Dendritic cell treated with granulocyte-macrophage colony-stimulating factor and Interleukin-4, amounts not matched to agents 40 ng/mL and 50 ng/mL, for 4 days (primary cell): ENCODE data around the gene PIP5K1B.

Experiments used
- H3K27ac Mint-ChIP-seq: one replicate; pipeline ENCODE4 v1.8.0; 2022; ENCODE audit warnings: mild to moderate bottlenecking, mixed read lengths
- H3K27me3 Mint-ChIP-seq: one replicate; pipeline ENCODE4 v1.8.0; 2022; ENCODE audit warnings: mild to moderate bottlenecking, mixed read lengths
- H3K36me3 Mint-ChIP-seq: one replicate; pipeline ENCODE4 v1.8.0; 2022; ENCODE audit warnings: low read depth, mixed read lengths
- H3K4me1 Mint-ChIP-seq: one replicate; pipeline ENCODE4 v1.8.0; 2022; ENCODE audit warnings: low read depth, mixed read lengths
- H3K4me3 Mint-ChIP-seq: one replicate; pipeline ENCODE4 v1.8.0; 2022; ENCODE audit warnings: mild to moderate bottlenecking, moderate library complexity, mixed read lengths
- H3K9me3 Mint-ChIP-seq: one replicate; pipeline ENCODE4 v1.8.0; 2022; ENCODE audit warnings: mixed read lengths
- intact Hi-C: fragments of 100-400 bp; cut with micrococcal nuclease; formaldehyde crosslinking; loops from one replicate; pipeline ENCODE4 v1.15.0; 2022

The PIP5K1B gene

DNA sequence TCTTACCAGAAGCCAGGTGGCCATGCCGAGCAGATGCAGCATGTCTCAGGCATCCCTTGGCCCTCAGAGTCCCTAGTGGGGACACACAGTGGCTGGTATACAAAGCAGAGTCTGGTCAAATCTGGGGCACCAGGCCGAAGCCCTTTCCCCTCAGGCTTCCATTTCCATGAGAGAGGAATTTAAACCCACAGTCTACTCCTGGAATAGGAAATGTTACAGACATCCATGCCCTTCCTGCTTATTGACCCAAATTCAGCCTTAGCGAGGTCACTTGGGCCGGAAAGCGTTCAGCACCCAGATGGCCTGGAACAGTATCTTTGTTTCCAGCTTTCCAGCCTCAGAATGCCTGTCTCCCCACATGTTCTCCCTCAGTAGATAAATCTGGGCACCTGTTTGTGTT lies 131.7 kb downstream of the PIP5K1B start:
- intact Hi-C loops: no loop called here
- Mint-ChIP-seq H3K36me3 (no peaks in the 10 kb centered on the region), H3K9me3 (no peaks in the 10 kb centered on the region), H3K27me3 (no peaks in the 10 kb centered on the region), H3K27ac (no peak overlapping the region), H3K4me1 (peaks cover 20% of the 10 kb centered on the region), H3K4me3 (no peak overlapping the region)

GRCh38 chr9:68838245-68838644 lies 133.2 kb downstream of the PIP5K1B start:
- intact Hi-C loops: no loop called here
- no peaks in the 10 kb centered on the region for H3K9me3 Mint-ChIP-seq
- H3K4me3 Mint-ChIP-seq: no peak overlapping the region
- H3K36me3 Mint-ChIP-seq: no peaks in the 10 kb centered on the region
- H3K27me3 Mint-ChIP-seq: no peaks in the 10 kb centered on the region
- peaks cover 28% of the 10 kb centered on the region for H3K4me1 Mint-ChIP-seq
- no peak overlapping the region for H3K27ac Mint-ChIP-seq

GRCh38 chr9:68841276-68842052 lies 136.4 kb downstream of the PIP5K1B start:
- intact Hi-C loops: loop anchor here (5.0 to 10.0 kb wide), 4 partner anchors 59 to 163 kb away; partner anchors contain the start of gene PIP5K1B
- Mint-ChIP-seq H3K27ac (no peak overlapping the region), H3K27me3 (no peaks in the 10 kb centered on the region), H3K9me3 (no peaks in the 10 kb centered on the region), H3K36me3 (no peaks in the 10 kb centered on the region), H3K4me1 (peaks cover 51% of the 10 kb centered on the region), H3K4me3 (no peak overlapping the region)

DNA sequence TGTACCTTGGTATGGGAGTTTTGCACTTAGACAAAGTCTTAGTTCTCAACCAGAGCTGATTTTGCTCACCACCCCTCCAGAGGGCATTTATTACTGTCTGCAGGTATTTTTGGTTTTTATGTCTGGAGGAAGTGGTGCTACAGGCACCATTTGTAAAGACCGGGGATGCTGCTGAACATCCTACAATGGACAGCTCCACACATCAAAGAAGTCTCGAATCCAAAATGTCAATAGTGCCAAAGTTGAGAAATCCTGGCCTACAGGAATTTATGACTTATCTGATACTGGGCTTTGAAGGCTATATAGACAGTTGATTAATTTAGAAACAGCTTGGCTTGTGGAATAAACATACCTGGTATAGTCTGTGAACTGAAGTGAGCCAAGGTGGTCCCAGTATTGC lies 137.5 kb downstream of the PIP5K1B start:
- Mint-ChIP-seq H3K27ac (no peak overlapping the region), H3K4me1 (peaks cover 51% of the 10 kb centered on the region), H3K36me3 (no peaks in the 10 kb centered on the region), H3K9me3 (no peaks in the 10 kb centered on the region), H3K4me3 (no peak overlapping the region), H3K27me3 (no peaks in the 10 kb centered on the region)
- intact Hi-C loops: loop anchor here (5.0 to 10.0 kb wide), 4 partner anchors 60 to 162 kb away; partner anchors contain the start of gene PIP5K1B

DNA sequence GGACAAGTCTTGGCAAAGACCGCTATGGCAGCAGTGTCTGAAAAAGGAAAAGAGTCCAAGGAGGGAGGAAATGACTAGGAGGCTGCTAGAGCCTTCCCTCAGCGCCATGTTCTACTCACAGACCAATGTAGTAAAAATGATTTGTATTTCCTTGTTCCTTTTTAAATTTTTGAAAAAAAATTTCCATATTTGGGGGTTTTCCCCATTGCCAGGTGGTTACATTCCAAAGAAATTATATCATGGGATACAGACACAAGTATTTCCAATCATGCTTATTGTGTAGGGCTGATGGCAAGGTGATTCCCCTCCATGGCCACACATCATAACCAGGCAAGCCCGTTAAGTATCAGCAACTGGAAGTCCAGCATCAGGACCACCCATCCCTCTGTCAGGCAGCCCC lies 138.2 kb downstream of the PIP5K1B start:
- Mint-ChIP-seq H3K27me3 (no peaks in the 10 kb centered on the region), H3K36me3 (no peaks in the 10 kb centered on the region), H3K9me3 (no peaks in the 10 kb centered on the region), H3K4me1 (peaks cover 51% of the 10 kb centered on the region), H3K27ac (no peak overlapping the region), H3K4me3 (no peak overlapping the region)
- intact Hi-C loops: loop anchor here (5.0 to 10.0 kb wide), 4 partner anchors 61 to 162 kb away; partner anchors contain the start of gene PIP5K1B

- Mint-ChIP-seq H3K36me3 (no peaks in the 10 kb centered on the region), H3K27me3 (no peaks in the 10 kb centered on the region), H3K9me3 (no peaks in the 10 kb centered on the region), H3K4me1 (peaks cover 48% of the 10 kb centered on the region), H3K27ac (peak overlapping the region; percentile 86), H3K4me3 (peak overlapping the region; percentile 79)
- intact Hi-C loops: loop anchor here (5.0 to 10.0 kb wide), 4 partner anchors 62 to 161 kb away; partner anchors contain the start of gene PIP5K1B
Measured at GRCh38 chr9:68844157-68844556, 139.1 kb downstream of the PIP5K1B start.

DNA sequence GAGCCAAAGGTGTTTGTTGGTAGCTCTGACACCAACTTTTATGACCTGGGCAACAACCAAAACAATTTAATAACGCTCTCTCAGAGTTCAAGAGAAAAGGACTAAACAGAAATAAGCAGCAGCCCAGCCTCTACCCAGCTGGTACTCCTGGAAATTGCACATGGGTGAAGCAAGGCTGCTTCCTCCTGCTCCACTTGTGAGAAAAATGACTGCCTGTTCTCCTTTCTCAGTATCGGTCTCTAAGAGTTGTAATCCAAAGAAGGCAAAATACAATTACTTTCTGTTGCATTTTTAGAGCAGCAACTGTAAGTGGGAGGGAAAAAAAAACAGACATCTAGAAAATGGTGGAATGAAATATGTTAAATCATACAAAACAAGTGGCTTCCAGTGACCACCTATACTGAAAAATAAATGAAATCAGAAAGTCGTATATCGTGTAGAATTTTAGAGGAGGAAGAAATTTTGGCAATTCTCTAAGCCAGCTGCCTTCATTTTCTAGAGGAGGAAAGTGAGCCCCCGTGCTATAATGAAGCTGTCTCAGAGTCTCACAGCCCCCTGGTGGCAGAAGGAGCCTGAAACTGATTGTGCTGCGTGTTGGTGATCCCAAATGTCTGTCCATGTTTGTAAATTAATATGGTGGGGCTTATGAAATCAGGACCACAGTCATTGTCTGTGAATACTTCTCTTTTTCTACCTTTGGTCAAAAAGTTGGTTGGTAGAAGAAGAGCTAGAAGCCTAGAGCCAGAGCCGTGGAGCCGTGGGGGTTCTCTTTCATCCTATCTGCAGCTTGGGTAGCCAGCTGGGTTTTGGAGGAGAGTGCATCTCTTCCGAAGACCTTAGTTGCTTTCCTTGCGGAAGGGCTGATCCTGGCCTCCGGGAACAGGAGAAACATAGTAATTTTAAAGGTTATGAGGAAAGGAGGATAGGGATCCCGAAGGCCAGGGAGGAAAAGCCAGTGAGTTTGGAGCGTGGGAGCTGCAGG lies 139.9 kb downstream of the PIP5K1B start:
- Mint-ChIP-seq H3K36me3 (no peaks in the 10 kb centered on the region), H3K4me1 (peaks cover 45% of the 10 kb centered on the region), H3K4me3 (peak overlapping the region; percentile 79), H3K9me3 (no peaks in the 10 kb centered on the region), H3K27me3 (no peaks in the 10 kb centered on the region), H3K27ac (peak overlapping the region; percentile 86)
- intact Hi-C loops: loop anchor here (5.0 to 10.0 kb wide), 4 partner anchors 63 to 160 kb away; partner anchors contain the start of gene PIP5K1B

- Mint-ChIP-seq H3K27me3 (no peaks in the 10 kb centered on the region), H3K4me3 (no peak overlapping the region), H3K36me3 (no peaks in the 10 kb centered on the region), H3K9me3 (no peaks in the 10 kb centered on the region), H3K27ac (no peak overlapping the region), H3K4me1 (peaks cover 23% of the 10 kb centered on the region)
- intact Hi-C loops: loop anchor here (10.0 kb wide), 3 partner anchors 107 to 157 kb away; partner anchors contain the start of gene PIP5K1B
Measured at GRCh38 chr9:68847765-68848164, 142.7 kb downstream of the PIP5K1B start.

- intact Hi-C loops: no loop called here
- Mint-ChIP-seq H3K27me3 (no peaks in the 10 kb centered on the region), H3K36me3 (no peaks in the 10 kb centered on the region), H3K9me3 (no peaks in the 10 kb centered on the region), H3K4me1 (peaks cover 14% of the 10 kb centered on the region), H3K27ac (no peak overlapping the region), H3K4me3 (no peak overlapping the region)
Measured at GRCh38 chr9:68851657-68852056, 146.6 kb downstream of the PIP5K1B start.

DNA sequence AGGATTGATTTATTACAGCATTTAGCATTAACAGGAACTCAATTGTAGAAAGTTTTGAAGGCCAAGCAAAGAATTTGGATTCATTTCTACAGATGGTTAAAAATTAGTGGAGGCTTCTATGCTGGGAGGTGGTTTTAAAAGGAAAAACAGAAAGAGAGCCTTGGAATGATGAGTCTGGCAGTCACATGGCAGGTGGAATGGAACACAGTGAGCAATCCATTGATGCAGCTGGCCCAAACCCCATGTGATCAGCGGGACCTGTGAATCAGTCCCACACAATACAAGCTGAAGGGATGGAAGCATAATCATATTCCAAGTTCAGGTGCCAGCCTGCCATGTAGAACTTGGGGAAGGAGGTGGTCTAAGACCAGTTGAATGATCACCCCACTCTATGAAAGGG lies 147.9 kb downstream of the PIP5K1B start:
- Mint-ChIP-seq H3K27me3 (no peaks in the 10 kb centered on the region), H3K4me1 (peaks cover 16% of the 10 kb centered on the region), H3K9me3 (no peaks in the 10 kb centered on the region), H3K36me3 (no peaks in the 10 kb centered on the region), H3K4me3 (no peak overlapping the region), H3K27ac (no peak overlapping the region)
- intact Hi-C loops: no loop called here

DNA sequence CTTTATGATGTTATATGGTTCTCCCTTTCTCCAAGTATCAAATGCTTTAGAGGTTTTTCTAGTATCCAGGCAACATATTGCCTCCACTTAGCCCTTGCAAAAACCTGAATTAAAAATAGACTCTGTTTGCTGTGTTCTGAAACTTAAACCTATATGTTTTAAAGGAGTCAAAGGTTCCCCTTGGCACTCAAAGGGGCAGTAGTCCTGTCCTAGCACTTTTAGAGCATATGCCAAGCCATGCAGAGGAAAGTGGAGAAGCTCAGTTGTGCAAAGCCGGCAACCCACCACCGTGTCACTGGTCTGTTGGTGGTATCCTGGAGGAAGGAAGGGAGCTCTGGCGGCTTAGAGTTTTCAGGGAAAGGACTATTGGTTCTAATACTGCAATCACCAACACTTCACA lies 154.3 kb downstream of the PIP5K1B start:
- no peak overlapping the region for H3K27ac Mint-ChIP-seq
- intact Hi-C loops: no loop called here

DNA sequence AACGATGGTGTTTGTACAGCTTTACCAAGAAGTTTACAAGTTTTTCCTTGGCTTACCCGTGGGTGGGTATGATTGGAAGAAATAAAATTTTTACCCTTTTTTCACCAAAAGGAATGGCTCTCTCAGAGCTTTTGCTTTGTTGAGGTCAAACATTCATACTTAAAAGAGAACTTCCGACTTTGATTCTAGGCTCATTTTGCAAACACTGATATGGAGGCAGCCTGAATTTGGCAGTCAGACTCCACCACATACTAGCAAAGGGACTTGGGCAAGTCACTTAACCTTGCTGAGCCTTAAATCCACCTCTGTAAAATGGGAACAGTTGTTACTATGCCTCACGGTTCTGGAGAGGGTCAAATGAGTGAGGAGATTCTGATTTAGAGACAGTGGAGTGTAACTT lies 155.4 kb downstream of the PIP5K1B start:
- H3K4me3 Mint-ChIP-seq: no peak overlapping the region
- no peaks in the 10 kb centered on the region for H3K9me3 Mint-ChIP-seq
- H3K4me1 Mint-ChIP-seq: peaks cover 11% of the 10 kb centered on the region

More for the DNA sequence above, 154.3 kb downstream of the PIP5K1B start:
- no peaks in the 10 kb centered on the region for H3K36me3 Mint-ChIP-seq
- H3K4me3 Mint-ChIP-seq: no peak overlapping the region
- no peaks in the 10 kb centered on the region for H3K27me3 Mint-ChIP-seq
- peaks cover 16% of the 10 kb centered on the region for H3K4me1 Mint-ChIP-seq
- H3K9me3 Mint-ChIP-seq: no peaks in the 10 kb centered on the region

GRCh38 chr9:68861436-68861835 lies 156.4 kb downstream of the PIP5K1B start:
- intact Hi-C loops: no loop called here

More for the DNA sequence above, 155.4 kb downstream of the PIP5K1B start:
- no peak overlapping the region for H3K27ac Mint-ChIP-seq
- intact Hi-C loops: no loop called here
- no peaks in the 10 kb centered on the region for H3K27me3 Mint-ChIP-seq
- H3K36me3 Mint-ChIP-seq: no peaks in the 10 kb centered on the region

GRCh38 chr9:68867066-68867465 lies 162.0 kb downstream of the PIP5K1B start:
- Mint-ChIP-seq H3K27ac (no peak overlapping the region), H3K9me3 (no peaks in the 10 kb centered on the region), H3K36me3 (no peaks in the 10 kb centered on the region), H3K27me3 (no peaks in the 10 kb centered on the region), H3K4me3 (no peak overlapping the region), H3K4me1 (no peaks in the 10 kb centered on the region)
- intact Hi-C loops: no loop called here

More at GRCh38 chr9:68861436-68861835, 156.4 kb downstream of the PIP5K1B start:
- Mint-ChIP-seq H3K36me3 (no peaks in the 10 kb centered on the region), H3K27ac (no peak overlapping the region), H3K4me1 (peaks cover 4% of the 10 kb centered on the region), H3K4me3 (no peak overlapping the region), H3K9me3 (no peaks in the 10 kb centered on the region), H3K27me3 (no peaks in the 10 kb centered on the region)
